Body of pancreas (tissue), 4 donors: ENCODE measurements around the gene BEND5.
A peak's percentile ranks its signal among the peaks of the same experiment; 100 is the strongest.

Experiments used
- CTCF ChIP-seq, 7 experiments: fragments of 450-650 bp in 4 of 7; fragments of 200-600 bp in 3 of 7; sonication (generic) in 3 of 7; IDR thresholded peaks; one replicate each; pipeline ENCODE4 v1.5.1; 2016 to 2019; ENCODE audit warnings: antibody characterized with exemption in 7 of 7
- POLR2A ChIP-seq, 3 donors: fragments of 450-650 bp; IDR thresholded peaks; one replicate each; pipeline ENCODE4 v1.6.1; 2016; ENCODE audit warnings: antibody characterized with exemption in 3 of 3, mild to moderate bottlenecking in 2 of 3

- TF ChIP-seq CTCF (IDR thresholded peaks at IDR 0.05), result no peak
- peak in 2 of 3 donors; percentile 11 to 28 for TF ChIP-seq POLR2A (IDR thresholded peaks at IDR 0.05)
Observed at GRCh38 chr1:48776393-48777218, at the start of gene BEND5.
